NCI-H226 (cell line): ENCODE results near the gene COQ6.
A peak's percentile ranks its signal among the peaks of the same experiment; 100 is the strongest.
"Not testable (repeated sequence)": the region's sequence is repeated elsewhere in the genome, so short reads cannot be mapped to it uniquely, and the experiment has no call there.

Experiments used
- DNase-seq: peaks from one replicate; pipeline ENCODE4 v3.0.0-alpha.2; 2015

Gene COQ6

GRCh38 chr14:73949752-73950734, at the start of gene COQ6, which contains the start of gene FAM161B:
Gene COQ6 (plus strand): TSS chr14:73950302. CDS start chr14:73950333, 31 bp downstream.
Gene FAM161B (minus strand): TSS chr14:73950094. CDS start chr14:73950026, 68 bp downstream.
- peak; percentile 99 for DNase-seq

GRCh38 chr14:73903028-73903427, 47.1 kb upstream of the COQ6 start:
- DNase-seq, result no peak

- DNase-seq, result no peak
Observed at GRCh38 chr14:73909681-73910080, 40.4 kb upstream of the COQ6 start.

- DNase-seq, result no peak
Observed at GRCh38 chr14:73913256-73913655, 36.8 kb upstream of the COQ6 start.

- DNase-seq, result no peak
Observed at GRCh38 chr14:73916324-73916723, 33.8 kb upstream of the COQ6 start.

- DNase-seq, result not testable (repeated sequence)
Observed at GRCh38 chr14:73919457-73919856, 30.6 kb upstream of the COQ6 start.

GRCh38 chr14:73924337-73924736, 25.8 kb upstream of the COQ6 start:
- DNase-seq, result no peak

GRCh38 chr14:73935666-73936065, 14.4 kb upstream of the COQ6 start:
- DNase-seq, result peak; percentile 6

GRCh38 chr14:73936548-73936947, 13.6 kb upstream of the COQ6 start:
- no peak for DNase-seq

- DNase-seq, result no peak
Observed at GRCh38 chr14:73937012-73937411, 13.1 kb upstream of the COQ6 start.

GRCh38 chr14:73942180-73942579, 7.9 kb upstream of the COQ6 start:
- DNase-seq, result no peak

GRCh38 chr14:73943083-73943482, 7.0 kb upstream of the COQ6 start:
- peak; percentile 88 for DNase-seq

- DNase-seq, result no peak
Observed at GRCh38 chr14:73944432-73945158, 5.5 kb upstream of the COQ6 start.

- DNase-seq, result no peak
Observed at GRCh38 chr14:73945159-73945670, 4.9 kb upstream of the COQ6 start.

- no peak for DNase-seq
Observed at GRCh38 chr14:73953731-73954130, 3.6 kb downstream of the COQ6 start.

GRCh38 chr14:73955674-73956073, 5.6 kb downstream of the COQ6 start:
- DNase-seq, result no peak

- no peak for DNase-seq
Observed at GRCh38 chr14:73958591-73958990, 8.5 kb downstream of the COQ6 start.

- no peak for DNase-seq
Observed at GRCh38 chr14:73961192-73961591, 11.1 kb downstream of the COQ6 start.

- no peak for DNase-seq
Observed at GRCh38 chr14:73965216-73965615, 15.1 kb downstream of the COQ6 start.

GRCh38 chr14:73968885-73969284, 18.8 kb downstream of the COQ6 start:
- no peak for DNase-seq

- no peak for DNase-seq
Observed at GRCh38 chr14:73973497-73973896, 23.4 kb downstream of the COQ6 start.

GRCh38 chr14:73976125-73976524, 26.0 kb downstream of the COQ6 start:
- no peak for DNase-seq

GRCh38 chr14:73977896-73978295, 27.8 kb downstream of the COQ6 start:
- no peak for DNase-seq

GRCh38 chr14:73988065-73988464, 38.0 kb downstream of the COQ6 start:
- DNase-seq, result no peak
